Fibroblast of pulmonary artery (primary cell): ENCODE data around the gene ZNF2.

Source experiments
- DNase-seq: peaks from one replicate; pipeline ENCODE4 v3.0.0-alpha.2; 2010; ENCODE audit warnings: low read depth
- H3K4me3 ChIP-seq: replicated peaks from 2 replicates; pipeline ENCODE4 v1.5.1; 2011; ENCODE audit warnings: low read depth, mild to moderate bottlenecking, control low read depth, low read length, moderate library complexity
- TF ChIP-seq, protein P1 (sequence below): IDR thresholded peaks from 2 replicates; pipeline ENCODE4 v1.5.1; 2011; ENCODE audit warnings: mild to moderate bottlenecking, control low read depth, low read length, inconsistent platforms; ENCODE audit errors: missing control alignments

ZNF2 gene

GRCh38 chr2:95149397-95149984, 16.1 kb upstream of the ZNF2 start:
- peak; percentile 13 for DNase-seq
- no peak overlapping the region for H3K4me3 ChIP-seq
- TF ChIP-seq, protein P1, sequence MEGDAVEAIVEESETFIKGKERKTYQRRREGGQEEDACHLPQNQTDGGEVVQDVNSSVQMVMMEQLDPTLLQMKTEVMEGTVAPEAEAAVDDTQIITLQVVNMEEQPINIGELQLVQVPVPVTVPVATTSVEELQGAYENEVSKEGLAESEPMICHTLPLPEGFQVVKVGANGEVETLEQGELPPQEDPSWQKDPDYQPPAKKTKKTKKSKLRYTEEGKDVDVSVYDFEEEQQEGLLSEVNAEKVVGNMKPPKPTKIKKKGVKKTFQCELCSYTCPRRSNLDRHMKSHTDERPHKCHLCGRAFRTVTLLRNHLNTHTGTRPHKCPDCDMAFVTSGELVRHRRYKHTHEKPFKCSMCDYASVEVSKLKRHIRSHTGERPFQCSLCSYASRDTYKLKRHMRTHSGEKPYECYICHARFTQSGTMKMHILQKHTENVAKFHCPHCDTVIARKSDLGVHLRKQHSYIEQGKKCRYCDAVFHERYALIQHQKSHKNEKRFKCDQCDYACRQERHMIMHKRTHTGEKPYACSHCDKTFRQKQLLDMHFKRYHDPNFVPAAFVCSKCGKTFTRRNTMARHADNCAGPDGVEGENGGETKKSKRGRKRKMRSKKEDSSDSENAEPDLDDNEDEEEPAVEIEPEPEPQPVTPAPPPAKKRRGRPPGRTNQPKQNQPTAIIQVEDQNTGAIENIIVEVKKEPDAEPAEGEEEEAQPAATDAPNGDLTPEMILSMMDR, result no peak

- DNase-seq, result no peak
- TF ChIP-seq, protein P1, result no peak
Observed at GRCh38 chr2:95158441-95158840, 7.2 kb upstream of the ZNF2 start.

GRCh38 chr2:95158891-95159619, 6.6 kb upstream of the ZNF2 start:
- H3K4me3 ChIP-seq, result peak overlapping the region; percentile 71
- peak; percentile 45 for DNase-seq

More at GRCh38 chr2:95158441-95158840, 7.2 kb upstream of the ZNF2 start:
- peak overlapping the region; percentile 71 for H3K4me3 ChIP-seq

DNA sequence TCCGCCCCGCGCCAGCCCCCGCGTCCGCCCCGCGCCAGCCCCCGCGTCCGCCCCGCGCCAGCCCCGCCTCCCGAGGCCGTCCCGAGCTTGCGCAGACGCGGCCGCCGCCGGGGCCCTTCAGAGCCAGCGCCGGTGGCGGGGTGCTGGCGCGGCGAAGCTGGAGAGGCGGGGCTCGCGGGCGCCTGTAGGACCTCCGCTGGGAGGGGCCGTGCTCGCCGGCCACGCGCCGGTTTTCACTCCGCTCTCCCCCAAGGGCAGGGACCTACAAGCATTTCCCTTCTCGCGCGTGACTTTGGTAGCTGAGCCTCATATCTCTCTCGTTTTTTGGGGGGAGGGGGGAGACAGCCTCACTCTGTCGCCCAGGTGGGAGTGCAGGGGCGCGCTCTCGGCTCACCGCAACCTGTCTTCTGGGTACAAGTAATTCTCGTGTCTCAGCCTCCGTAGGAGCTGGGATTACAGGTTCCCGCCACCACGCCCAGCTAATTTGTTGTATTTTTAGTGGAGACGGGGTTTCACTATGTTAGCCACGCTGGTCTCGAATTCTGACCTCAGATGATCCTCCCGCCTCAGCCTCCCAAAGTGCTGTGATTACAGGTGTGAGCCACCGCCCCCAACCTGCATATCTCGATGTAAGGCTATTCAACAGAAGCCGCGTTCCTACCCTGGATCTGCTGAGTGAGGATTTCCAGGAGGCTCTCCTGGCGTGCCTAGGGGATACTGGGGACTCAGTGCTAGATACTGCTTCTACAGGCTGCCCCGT, 5.7 kb upstream of the ZNF2 start, which contains the start of gene ZNF514:
TSS of gene ZNF514 (minus strand) at position 159 of the 760 bp plus-strand sequence. CDS start 6,595 bp downstream, outside the sequence.
- TF ChIP-seq, protein P1, result no peak
- peak; percentile 73 for DNase-seq
- peak within 1 kb of the TSS; percentile 71 for H3K4me3 ChIP-seq

More at GRCh38 chr2:95158891-95159619, 6.6 kb upstream of the ZNF2 start:
- TF ChIP-seq, protein P1, result no peak

- TF ChIP-seq, protein P1, result no peak
- H3K4me3 ChIP-seq, result peak overlapping the region; percentile 87
- no peak for DNase-seq
Observed at GRCh38 chr2:95165030-95165370, 609 bp upstream of the ZNF2 start.

- TF ChIP-seq, protein P1, result no peak
- H3K4me3 ChIP-seq, result peak overlapping the region; percentile 87
- no peak for DNase-seq
Observed at GRCh38 chr2:95166065-95166763, 605 bp downstream of the ZNF2 start.
